Gastrocnemius medialis (tissue), 4 donors: ENCODE results near the gene ZDHHC7.

Experiments
- POLR2A ChIP-seq, 2 donors: fragments of 450-650 bp; IDR thresholded peaks; one replicate each; pipeline ENCODE4 v1.6.1; 2017; ENCODE audit warnings: antibody characterized with exemption in 2 of 2, mild to moderate bottlenecking in 2 of 2, moderate library complexity in 2 of 2
- TF ChIP-seq, protein P1 (sequence below), 5 experiments: fragments of 450-650 bp in 3 of 5; fragments of 200-600 bp in 2 of 5; sonication (generic) in 2 of 5; IDR thresholded peaks in 4 of 5; conservative IDR thresholded peaks in 1 of 5; 1 replicate in 4 of 5; 2 replicates in 1 of 5; pipeline ENCODE4 v1.5.1; 2016 to 2019; ENCODE audit warnings: antibody characterized with exemption in 5 of 5, mild to moderate bottlenecking in 3 of 5, moderate library complexity in 3 of 5

DNA sequence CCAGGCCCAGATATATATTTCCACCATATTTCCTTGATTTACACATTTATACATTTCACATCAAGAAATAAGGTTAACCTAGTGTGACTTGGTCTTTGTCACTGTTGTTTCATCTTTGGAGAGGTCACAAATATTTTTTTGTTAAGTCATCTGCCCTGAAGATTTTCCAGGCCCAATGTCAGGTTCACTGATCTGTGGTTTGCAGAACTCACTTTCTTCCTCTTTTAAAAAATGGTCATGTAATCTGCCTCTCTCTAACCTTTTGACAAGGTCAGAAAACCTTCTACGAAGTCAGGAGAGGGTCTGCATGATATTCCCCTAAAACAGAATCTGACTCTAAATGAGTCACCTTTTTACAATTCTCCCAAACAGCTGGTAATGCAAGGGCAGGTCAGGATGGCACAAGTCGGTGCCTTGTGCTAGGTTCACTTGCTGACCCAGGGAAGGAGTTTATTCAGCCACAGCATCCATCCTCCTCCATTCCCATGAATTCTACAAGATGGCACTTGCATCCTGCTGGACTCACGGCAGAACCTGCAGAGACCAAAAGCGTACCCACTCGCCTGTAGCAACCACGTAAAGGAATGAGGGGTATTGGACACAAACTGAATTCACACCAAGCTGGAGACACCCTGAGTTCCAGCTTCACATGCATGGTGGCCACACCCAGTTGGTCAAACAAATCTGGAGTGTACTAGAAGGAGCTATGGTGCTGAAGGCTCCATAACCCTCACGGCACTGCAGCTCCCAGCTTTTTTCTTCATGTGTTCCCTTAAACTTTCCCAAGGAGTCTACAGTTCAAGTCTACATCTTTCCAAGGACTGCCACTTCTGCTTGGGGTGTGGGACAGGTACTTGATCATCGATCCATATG, 14.7 kb upstream of the ZDHHC7 start:
- TF ChIP-seq, protein P1, sequence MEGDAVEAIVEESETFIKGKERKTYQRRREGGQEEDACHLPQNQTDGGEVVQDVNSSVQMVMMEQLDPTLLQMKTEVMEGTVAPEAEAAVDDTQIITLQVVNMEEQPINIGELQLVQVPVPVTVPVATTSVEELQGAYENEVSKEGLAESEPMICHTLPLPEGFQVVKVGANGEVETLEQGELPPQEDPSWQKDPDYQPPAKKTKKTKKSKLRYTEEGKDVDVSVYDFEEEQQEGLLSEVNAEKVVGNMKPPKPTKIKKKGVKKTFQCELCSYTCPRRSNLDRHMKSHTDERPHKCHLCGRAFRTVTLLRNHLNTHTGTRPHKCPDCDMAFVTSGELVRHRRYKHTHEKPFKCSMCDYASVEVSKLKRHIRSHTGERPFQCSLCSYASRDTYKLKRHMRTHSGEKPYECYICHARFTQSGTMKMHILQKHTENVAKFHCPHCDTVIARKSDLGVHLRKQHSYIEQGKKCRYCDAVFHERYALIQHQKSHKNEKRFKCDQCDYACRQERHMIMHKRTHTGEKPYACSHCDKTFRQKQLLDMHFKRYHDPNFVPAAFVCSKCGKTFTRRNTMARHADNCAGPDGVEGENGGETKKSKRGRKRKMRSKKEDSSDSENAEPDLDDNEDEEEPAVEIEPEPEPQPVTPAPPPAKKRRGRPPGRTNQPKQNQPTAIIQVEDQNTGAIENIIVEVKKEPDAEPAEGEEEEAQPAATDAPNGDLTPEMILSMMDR (IDR thresholded peaks at IDR 0.05 in 4 of 5, conservative IDR thresholded peaks at IDR 0.05 in 1 of 5), result no peak
- TF ChIP-seq POLR2A (IDR thresholded peaks at IDR 0.05), result no peak
